Measurements from ENCODE around the gene PCDH15.
"Not testable (repeated sequence)": the region's sequence is repeated elsewhere in the genome, so short reads cannot be mapped to it uniquely, and the experiment has no call there.

The PCDH15 gene

DNA sequence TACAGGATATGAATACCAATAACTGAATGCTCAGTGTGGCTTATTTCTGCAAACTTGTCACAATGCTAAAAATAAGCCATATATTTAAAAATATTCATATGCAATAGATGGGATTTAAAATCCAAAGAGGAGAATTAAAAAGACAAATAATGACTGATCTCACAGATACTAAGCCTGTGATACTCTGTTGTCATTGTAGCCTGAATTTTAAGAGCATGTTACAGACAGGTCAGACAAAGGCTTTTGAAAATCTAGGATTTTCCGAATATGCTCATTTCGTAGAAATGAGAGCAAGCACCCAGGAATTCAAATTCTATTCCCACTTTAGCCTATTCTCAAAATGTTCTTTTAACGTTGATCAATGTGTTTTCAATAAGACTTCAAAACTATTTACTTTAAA, 269.7 kb downstream of the PCDH15 start:
- DNase-seq = no peak

DNA sequence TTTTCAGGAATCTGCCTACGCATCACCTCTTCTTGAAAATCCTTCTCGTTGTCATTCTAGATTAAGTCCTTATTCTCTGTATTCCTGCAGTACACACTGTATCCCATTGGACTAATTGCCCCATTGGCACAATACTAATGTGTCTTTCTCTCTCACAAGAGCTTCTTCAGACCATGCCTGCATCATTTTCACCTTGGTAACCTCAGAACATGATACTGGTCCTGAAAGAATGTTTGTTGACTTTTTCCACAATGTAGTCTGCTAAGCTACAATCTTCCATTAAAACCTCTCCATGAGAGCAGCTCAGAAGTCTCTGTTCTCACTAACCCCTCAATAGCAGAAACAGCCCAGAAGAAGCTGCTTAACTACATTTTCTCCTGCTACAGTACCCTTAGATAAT, 270.7 kb downstream of the PCDH15 start:
- no peak for DNase-seq

DNA sequence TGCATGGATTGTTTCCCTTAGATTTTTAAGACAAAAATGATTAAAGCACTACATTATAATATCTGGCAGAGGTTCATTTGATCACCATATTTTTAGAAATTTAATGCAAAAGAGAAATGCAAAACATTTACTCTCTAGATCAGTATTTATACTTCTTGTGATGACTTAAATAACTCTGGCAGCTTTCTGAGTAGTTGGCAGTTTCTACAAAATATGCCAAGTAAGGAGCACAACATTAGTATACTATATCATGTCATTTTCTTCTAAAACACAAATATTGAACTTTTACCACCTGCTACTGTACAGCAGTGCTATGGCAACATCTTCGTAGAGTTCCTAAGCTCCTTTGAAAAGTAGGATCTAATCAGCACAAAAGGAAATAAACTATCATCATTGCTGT, 275.2 kb downstream of the PCDH15 start:
- no peak for DNase-seq

- not testable (repeated sequence) for DNase-seq
Observed at GRCh38 chr10:54515244-54515643, 285.8 kb downstream of the PCDH15 start.

GRCh38 chr10:54503863-54504262, 297.2 kb downstream of the PCDH15 start:
- no peak for DNase-seq

- no peak for DNase-seq
Observed at GRCh38 chr10:54501929-54502328, 299.1 kb downstream of the PCDH15 start.

- DNase-seq = no peak
Observed at GRCh38 chr10:54496852-54497251, 304.2 kb downstream of the PCDH15 start.

GRCh38 chr10:54487743-54488142, 313.3 kb downstream of the PCDH15 start:
- no peak for DNase-seq

DNA sequence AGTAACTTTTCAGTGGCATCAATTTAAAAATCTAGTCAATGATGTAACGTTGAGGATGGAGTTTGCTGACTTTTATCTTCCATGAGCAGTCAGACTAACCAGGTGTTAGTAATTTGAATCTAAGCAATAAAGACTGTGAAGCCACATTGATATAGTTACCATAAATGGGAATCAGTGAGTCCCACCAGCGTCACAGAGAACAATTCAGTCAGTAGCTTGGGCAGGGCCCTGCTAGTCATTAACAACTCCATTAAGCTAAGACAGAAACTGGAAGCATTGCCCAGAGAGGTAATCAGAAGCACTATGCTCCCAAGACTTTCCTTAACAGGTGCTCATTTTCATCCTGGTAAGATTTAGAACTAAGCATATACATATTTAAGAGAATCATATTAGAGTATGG, 315.1 kb downstream of the PCDH15 start:
- DNase-seq = no peak

DNA sequence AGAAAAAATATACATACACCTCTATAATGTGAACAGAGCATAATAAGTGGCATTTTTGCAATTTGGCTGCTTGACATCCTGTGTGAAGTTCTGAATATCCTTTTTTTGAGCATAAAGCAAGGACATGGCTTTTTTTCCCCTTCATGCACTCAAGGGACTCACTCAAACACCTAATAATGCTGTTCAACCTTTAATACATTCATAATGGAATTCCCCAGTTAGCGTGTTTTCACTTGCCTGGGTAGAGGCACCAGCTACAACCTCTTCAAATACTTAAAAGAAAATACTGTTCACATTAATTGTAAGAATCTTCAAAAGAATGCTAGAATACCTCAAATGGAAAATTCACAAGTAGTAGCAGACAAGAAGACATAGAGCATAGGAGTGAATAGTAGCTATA, 316.8 kb downstream of the PCDH15 start:
- DNase-seq = no peak

GRCh38 chr10:54478601-54479000, 322.4 kb downstream of the PCDH15 start:
- no peak for DNase-seq

DNA sequence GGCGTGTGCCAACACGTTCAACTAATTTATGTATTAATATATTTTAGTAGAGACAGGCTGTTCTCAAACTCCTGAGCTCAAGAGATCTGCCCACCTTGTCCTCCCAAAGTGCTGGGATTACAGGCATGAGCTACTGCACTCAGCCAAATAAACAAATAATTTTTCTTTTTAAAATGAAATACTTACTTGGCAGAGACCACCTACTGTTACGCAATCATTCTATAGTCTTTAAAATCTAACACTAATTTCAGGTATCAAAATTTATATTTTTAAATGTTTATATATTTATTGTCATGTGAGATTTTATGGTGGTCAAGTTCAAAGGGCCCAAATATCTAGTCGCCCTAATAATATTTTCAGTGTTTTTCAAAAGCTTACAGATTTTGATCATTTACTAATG, 323.3 kb downstream of the PCDH15 start:
- DNase-seq = no peak

GRCh38 chr10:54470324-54470631, 330.8 kb downstream of the PCDH15 start:
- no peak for DNase-seq

GRCh38 chr10:54469587-54470323, 331.3 kb downstream of the PCDH15 start:
- DNase-seq = no peak

GRCh38 chr10:54454271-54454670, 346.8 kb downstream of the PCDH15 start:
- DNase-seq = no peak

DNA sequence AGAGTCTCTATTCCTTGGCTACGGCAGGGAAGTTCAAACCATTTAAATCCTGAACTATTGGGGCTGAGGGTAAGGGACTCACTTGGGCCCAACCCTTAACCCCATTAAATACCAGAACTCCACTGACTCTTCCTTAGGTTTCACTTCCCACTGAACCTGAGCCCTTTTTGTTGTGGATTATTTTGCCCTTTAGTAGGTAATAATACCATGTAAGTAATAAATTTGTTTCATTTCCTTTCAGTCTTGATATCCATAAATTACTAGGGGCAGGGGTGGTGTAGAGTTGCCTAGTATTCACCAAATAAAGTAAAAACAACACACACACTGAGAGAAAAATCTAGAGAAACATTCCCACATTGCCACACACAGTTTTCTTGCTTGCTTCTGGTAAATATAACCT, 352.0 kb downstream of the PCDH15 start:
- DNase-seq = no peak

GRCh38 chr10:54444170-54444569, 356.9 kb downstream of the PCDH15 start:
- DNase-seq = no peak

DNA sequence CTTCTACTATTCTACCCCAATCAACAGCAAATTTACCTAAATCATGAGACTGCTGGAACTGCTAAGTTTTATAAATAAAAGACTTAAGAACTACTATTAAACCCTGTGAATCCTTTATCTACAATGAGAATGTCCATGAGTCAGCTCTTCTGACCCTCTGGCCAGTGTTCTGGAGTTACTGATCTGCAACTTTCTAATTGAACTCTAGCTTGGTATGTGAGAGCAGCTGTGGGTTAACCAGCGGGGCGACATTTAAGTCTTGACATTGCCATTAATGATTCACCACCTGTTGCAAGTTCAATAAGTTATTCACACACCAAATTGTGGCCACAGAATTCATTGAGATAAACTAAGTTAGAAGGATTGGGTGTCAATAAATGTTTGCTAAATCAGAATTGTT, 359.8 kb downstream of the PCDH15 start:
- no peak for DNase-seq

DNA sequence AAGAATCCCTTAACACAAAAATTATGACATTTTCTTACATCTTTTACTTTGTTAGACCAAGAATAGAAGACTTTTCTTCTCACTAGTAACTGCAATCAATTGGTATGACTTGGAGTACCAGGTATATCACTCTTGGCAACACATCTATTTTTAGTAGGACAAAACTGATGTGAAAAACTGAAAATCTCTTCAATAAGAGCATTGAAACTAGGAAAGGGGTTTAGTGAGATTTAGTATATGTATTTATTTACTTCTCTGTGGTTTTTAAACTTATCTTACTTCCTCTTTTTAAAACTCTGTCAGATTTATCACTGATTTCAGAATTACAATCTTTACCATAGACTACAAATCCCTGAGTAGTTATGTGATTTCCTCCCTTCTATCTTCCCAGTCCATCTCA, 366.2 kb downstream of the PCDH15 start:
- DNase-seq = no peak

DNA sequence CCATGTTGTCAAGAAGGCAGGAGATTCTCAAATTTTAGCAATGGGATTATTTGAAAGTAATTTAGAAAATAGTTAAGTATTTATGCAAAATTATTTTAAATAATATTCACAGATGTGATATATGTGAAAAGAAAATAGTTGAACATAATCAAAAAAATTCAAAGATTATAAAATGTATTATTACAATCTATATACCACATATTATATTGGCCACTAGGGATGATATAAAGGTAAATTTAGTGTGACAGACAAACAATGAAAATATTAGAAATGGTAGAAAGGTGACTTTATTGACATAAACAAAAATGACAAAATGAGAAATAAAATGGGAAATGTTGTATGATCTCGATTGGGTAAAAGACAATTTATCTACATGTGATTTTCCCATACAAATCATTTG, 385.5 kb downstream of the PCDH15 start:
- no peak for DNase-seq

DNA sequence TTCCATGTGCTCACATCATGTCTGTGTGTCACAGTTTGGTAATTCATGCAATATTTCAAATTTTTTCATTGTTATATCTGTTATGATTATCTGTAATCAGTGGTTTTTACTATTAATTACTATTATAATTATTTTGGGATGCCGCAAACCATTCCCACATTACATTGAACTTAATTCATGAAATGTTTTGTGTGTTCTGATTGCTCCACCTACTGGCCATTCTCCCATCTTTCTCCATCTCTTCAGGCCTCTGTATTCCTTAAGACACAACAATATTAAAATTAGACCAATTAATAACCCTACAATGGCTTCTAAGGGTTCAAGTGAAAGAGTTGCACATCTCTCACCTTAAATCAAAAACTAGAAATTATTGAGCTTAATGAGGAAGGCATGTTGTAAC, 398.5 kb downstream of the PCDH15 start:
- no peak for DNase-seq

- no peak for DNase-seq
Observed at GRCh38 chr10:54396031-54396430, 405.0 kb downstream of the PCDH15 start.

DNA sequence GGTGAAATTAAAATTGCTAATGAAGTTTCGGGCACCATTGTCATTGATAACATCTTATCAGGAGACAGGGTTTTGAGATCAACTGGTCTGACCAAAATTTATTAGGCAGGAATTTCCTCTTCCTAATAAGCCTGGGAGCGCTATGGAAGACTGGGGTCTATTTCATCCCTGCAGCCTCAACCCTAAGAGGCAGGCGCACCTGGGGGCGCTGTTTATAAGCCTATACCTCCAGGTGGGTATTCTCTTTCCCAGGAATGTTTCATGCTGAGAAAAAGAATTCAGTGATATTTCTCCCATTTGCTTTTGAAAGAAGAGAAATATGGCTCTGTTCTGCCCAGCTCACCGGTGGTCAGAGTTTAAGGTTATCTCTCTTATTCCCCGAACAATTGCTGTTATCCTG, 406.4 kb downstream of the PCDH15 start:
- not testable (repeated sequence) for DNase-seq

- DNase-seq = no peak
Observed at GRCh38 chr10:54372179-54372578, 428.9 kb downstream of the PCDH15 start.

DNA sequence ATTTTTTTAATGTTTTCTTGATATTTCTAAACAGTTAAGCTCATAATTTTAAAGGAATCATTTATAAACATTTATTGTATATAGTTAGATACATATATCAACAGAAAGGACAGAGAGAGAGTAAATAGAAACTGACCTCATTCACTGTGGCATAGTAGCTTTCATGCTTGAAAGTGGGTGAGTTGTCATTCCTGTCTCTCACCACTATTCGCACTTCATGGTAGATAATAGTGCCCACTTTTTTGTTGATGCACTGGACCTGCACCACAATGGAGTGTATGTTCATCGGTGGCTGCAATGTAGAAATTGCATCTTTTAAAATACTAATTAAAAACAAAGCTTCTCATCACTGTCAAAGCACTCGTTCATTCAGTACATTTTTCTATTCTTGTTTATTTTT, 432.0 kb downstream of the PCDH15 start:
- DNase-seq = no peak

- no peak for DNase-seq
Observed at GRCh38 chr10:54363390-54363789, 437.6 kb downstream of the PCDH15 start.
